HG03280 (cell line): ENCODE results near the gene MAN1A1.

Experiments
- ATAC-seq: cut with Tn5 transposase; IDR thresholded peaks from one replicate; pipeline ENCODE4 v1.9.1; 2021; ENCODE audit warnings: mild to moderate bottlenecking, moderate library complexity; ENCODE audit not compliant: unreplicated experiment

MAN1A1 gene

GRCh38 chr6:119346936-119347335 is 2.6 kb downstream of the MAN1A1 start:
- no peak for ATAC-seq

GRCh38 chr6:119346450-119346849 is 3.1 kb downstream of the MAN1A1 start:
- no peak for ATAC-seq

DNA sequence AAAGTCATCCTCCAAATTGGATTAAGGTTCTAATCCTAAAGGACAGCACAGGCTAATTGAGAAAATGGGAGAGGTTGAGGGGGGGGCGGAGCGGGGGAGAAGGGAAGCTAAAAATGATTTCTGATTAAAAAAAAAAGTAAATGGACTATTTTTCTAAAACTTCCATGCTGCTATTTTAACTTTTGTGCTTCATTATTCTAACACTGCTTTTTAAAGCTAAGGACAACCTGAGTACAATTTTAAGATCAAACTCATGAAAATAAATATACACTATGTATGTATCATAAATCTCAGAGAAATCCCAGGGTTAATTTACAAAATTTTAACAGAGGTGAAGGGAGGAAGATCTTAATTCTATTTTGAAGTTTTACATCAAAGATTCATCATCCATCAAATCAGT is 4.4 kb downstream of the MAN1A1 start:
- ATAC-seq: no peak

GRCh38 chr6:119344306-119344705 is 5.3 kb downstream of the MAN1A1 start:
- ATAC-seq: no peak

- ATAC-seq: no peak
Observed at GRCh38 chr6:119343573-119344146, 5.9 kb downstream of the MAN1A1 start.

GRCh38 chr6:119343167-119343566 is 6.4 kb downstream of the MAN1A1 start:
- no peak for ATAC-seq

GRCh38 chr6:119342430-119342829 is 7.1 kb downstream of the MAN1A1 start:
- no peak for ATAC-seq

- no peak for ATAC-seq
Observed at GRCh38 chr6:119340796-119341487, 8.6 kb downstream of the MAN1A1 start.

DNA sequence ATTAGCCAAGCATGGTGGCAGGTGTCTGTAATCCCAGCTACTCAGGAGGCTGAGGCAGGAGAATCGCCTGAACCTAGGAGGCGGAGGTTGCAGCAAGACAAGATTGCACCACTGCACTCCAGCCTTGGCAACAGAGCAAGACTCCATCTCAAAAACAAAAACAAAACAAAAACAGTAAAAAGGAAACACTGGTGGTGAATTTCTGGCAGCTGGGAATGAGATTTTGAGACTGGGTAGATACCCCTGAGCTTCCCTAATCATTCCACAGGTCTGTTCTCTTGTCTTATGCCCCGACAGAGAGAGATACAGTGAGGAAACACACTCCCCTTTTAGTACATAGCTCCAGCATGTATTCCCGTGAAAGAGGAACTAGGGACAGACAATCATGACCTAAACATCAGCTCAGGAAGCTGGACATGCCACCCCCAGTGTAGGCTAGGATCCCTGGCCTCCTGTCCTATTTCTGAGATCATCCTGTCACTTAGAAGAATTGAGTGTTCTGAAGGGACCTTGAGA is 9.6 kb downstream of the MAN1A1 start:
- ATAC-seq: no peak

- no peak for ATAC-seq
Observed at GRCh38 chr6:119337762-119338161, 11.8 kb downstream of the MAN1A1 start.

DNA sequence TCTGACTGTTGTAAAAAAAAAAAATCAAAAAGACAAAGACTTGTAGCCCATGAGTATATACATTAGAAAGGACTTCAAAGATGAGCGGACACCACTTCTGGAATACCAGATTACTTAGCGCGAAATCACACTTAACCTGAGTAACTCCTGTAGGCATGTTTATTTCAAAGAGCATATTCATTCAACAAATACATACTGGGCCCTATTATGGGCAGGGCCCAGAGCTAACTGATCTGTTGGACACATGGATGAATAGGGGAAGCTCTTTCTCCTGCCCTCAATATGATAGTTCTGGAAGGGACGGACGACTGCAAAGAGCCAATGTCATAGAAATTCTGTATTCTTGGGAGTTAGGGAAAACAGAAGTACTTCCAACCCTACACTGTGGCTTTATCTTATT is 12.3 kb downstream of the MAN1A1 start:
- no peak for ATAC-seq

DNA sequence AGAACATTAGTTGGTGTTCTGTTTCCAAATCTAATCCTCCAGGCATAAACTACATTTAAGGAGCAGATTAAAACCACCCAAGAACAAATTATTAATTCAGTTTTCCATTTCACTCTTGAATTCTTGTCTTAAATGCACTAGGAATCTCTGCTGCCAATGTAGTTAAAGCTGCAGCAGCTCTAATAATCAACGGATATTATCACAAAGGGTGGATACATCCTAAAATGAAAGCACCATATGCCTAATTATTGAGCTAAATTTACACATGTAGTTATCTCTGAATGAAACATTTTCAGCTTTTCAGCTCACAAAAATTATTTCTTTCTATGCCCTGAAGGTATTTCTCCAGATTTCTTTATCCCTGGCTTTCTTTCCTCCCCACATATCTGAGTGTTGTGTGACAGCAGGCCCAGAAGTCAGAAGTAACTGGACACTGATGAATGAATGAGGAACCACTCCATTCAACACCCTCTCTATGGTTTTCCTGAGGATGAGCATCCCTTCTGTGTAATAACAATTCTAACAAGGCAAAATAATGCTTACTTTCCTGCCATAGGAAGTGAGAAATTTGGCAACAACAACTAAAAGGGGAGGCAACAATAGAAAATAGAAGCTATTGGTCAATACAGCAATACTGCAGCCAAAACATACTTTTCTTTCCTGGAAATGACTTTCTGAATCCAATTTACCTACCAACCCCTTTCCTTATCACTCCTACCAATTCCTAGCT is 14.9 kb downstream of the MAN1A1 start:
- ATAC-seq: no peak

DNA sequence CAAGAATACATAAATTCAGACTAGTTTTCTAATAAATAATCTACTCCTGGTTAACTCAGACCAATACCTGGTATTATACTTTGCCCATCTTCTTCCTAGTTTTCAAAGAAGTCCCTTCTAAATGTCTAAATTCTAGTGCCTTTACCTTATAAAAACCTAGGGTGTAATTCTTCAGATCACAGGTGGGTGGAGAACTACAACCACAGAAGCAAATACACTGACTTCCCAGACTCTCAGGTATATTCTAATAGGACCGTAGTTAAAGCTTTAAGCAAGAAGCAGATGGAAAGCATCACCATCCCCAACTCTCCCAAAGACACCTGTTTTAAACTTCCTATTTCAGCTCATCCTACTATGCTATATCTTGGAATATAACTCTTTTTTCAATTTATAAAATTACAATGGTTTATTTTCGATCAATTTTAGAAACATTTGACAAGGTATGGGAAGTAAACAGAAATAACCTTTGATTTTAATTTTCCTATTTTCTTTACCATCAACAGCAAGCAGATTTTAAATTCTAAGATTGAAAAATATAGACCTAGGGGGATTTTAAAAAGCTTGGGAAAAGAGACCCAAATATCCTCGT is 15.8 kb downstream of the MAN1A1 start:
- ATAC-seq: peak; percentile 39

DNA sequence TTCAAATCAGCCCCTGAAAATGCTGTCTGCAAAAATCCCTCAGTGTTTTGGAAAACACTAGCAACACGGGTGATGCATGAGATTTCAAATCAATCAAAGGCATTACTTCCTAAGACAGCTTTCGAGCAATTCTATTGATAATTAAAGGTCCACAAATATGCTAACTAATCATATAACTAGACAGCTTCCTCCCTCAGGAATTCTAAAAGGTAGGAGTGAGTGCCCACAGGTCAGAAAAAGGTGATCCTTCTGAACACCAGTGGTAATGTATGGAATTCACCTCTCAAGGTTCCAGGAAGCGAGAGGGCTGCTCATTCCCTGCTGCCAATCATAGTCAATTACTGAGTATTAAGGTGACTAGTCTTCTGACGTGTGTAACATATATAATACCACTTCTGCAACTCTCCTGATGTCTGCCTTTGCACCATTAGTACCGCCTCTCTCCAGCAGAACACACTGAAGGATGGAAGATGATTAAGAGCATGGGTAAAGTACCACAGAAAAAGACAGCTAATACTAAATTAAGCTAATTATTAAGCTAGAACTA is 16.4 kb downstream of the MAN1A1 start:
- no peak for ATAC-seq

DNA sequence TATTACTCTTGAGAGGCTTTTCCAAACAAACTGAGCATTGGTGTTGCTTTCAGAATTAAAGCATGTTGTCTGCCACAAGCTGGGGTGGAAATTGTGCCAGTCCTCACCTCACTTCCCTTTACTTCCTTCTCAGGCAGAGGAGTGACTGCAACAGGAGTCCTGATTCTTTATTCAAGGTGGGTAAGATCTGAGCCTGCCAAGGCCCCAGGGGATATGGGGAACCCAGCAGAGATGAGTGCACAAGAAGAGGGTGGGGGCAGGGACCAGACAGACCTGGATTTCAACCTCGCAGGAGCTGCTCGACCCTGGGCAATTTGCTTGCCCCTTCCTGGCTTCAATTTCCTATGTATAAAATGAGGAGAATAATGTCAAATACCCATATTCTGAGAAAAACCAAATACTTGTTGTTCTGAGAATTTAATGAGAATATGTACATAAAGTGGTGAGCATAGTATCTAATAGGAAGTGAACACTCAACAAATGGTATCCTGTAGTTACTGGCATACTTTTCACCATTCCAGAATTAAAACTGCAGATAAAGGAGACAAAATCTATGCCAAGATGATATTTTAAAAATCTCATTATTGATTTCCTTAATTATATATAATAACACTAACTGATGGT is 17.8 kb downstream of the MAN1A1 start:
- ATAC-seq: no peak

DNA sequence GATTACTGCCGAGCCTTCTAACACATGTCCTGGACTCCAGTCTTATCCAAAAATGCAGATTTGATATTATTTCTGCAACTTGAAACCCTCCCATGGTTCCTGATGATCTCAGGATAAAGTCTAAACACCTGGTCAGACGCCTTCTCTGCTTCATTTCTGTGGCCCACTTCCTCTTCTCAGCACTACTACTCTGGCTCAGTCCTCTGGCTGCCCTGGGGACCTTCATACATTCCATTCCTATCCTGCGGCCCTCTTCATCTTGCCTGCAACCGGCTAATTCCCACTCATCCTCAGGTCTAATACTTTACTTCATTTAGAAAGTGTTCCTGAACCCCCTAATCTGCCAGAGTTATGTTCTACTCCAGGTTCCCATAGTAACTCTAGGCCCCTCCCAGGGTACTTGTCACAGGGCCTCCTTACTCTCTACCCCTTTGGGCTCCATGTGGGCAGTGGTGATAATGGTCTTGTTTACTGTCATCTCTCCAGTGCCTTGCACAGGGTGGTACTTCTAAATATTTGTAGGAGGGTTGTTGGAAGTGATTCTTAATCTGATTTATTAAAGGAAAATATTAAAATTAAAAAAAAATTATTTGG is 18.9 kb downstream of the MAN1A1 start:
- no peak for ATAC-seq

DNA sequence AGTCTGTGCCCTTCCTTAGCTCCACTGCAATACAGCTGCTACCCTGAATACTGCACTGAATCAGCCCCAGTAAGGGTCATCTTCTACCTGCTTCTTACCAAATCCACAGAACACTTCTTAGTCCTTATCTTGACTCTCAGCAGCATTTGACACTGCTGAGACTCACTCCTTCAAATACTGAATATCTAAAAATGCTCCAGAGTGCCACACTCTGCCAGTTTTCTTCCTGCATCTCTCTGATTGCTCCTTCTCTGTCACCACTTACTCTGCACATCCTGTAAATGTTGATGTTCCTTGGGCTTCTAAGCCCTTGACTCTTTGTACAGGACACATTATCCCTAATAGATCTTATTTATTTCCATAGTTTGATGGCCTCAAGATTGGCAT is 19.8 kb downstream of the MAN1A1 start:
- no peak for ATAC-seq

DNA sequence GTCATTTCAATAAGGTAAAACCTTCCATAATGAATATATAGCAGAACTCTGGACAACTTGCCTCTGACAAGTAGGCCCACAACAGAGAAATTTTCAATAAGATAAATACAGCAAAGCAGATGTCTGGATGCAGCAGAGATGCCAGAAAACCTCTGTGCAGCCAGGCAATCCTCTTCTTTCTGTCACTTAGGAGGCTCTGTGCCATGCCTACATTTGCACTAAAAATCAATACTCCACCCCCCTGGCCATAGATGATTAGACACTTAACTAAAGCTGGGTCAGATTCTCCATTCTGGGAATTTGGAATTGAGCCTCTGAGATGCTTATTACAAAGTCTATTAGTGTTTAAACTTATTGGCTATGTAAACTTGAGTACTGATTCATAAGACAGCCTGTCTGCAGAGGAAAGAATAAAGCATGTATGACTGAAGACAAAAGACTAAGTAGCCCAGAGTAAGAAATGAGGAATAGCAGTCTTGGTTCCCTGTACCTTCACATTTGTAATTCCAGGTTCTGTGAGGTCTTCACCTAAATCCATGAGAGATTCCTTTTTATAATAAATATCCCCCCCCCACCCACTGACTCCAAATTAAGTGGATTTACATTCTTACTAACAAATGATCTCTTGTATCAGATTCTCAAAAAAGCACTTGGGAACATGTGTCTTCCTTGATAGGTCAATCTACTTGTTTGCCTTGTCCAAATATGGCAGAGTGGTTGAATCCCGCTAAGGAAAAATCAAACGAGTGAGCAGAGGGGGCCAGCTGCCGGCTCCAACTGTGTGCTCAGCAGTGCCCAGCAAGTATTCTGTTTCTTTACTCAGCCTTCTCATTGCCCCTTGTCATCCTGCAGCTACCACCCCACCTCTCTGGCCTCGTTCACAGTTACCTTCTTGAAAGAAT is 20.4 kb downstream of the MAN1A1 start:
- ATAC-seq: no peak

- no peak for ATAC-seq
Observed at GRCh38 chr6:119328254-119328653, 21.3 kb downstream of the MAN1A1 start.

DNA sequence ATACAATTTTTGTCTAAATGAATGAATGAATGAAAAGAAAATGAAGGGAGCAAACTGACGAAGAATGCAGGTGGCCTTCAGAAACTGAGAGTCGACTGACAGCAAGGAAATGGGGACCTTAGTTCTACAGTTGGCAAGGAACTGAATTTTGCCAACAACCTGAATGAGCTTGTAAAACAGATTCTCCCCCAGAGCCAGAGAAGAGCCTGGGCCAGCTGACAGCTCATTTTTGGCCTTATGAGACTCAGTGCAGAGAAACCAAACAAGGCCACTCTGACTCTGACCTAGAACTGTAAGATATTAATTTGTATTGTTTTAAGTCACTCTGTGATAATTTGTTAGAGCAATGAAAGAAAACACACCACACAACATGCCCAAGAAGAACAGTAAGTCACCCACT is 21.8 kb downstream of the MAN1A1 start:
- ATAC-seq: no peak
